Tibial nerve (tissue), 4 donors: Measurements from ENCODE around the gene MRO. TPM values are rescaled to one million over a fixed set of nuclear protein-coding genes. Genes with fewer than 3 reads are reported as not detected.
A peak's percentile ranks its signal among the peaks of the same experiment; 100 is the strongest.

Experiments
- DNase-seq, 2 donors: peaks; one replicate each; pipeline ENCODE4 v3.0.0-alpha.2; 2019; ENCODE audit warnings: low spot score in 2 of 2
- H3K27ac ChIP-seq, 4 donors: fragments of 200-600 bp; sonication (generic) in 3 of 4; one replicate each; pipeline ENCODE4 v1.5.1; 2017 to 2019; ENCODE audit warnings: mild to moderate bottlenecking in 1 of 4
- H3K27me3 ChIP-seq, 2 donors: fragments of 200-600 bp; sonication (generic) in 1 of 2; one replicate each; pipeline versions ENCODE4 v1.5.1 to v1.6.0; 2017 to 2019
- H3K36me3 ChIP-seq, 3 donors: fragments of 200-600 bp; sonication (generic); one replicate each; pipeline ENCODE4 v1.5.1; 2018 to 2019
- H3K4me1 ChIP-seq, 4 donors: fragments of 200-600 bp; sonication (generic) in 3 of 4; one replicate each; pipeline ENCODE4 v1.5.1; 2017 to 2019
- H3K4me3 ChIP-seq, 4 donors: fragments of 200-600 bp; sonication (generic) in 3 of 4; one replicate each; pipeline ENCODE4 v1.5.1; 2017 to 2019; ENCODE audit warnings: mild to moderate bottlenecking in 1 of 4, moderate library complexity in 1 of 4
- H3K9me3 ChIP-seq, 4 donors: fragments of 200-600 bp; sonication (generic) in 3 of 4; one replicate each; pipeline ENCODE4 v1.5.1; 2017 to 2019
- CTCF ChIP-seq, 5 experiments: fragments of 200-600 bp in 3 of 5; fragments of 450-650 bp in 2 of 5; sonication (generic) in 3 of 5; IDR thresholded peaks; one replicate each; pipeline ENCODE4 v1.5.1; 2016 to 2019; ENCODE audit warnings: antibody characterized with exemption in 5 of 5, mild to moderate bottlenecking in 3 of 5, moderate library complexity in 2 of 5
- EP300 ChIP-seq, 2 donors: sonication (generic); formaldehyde crosslinking; IDR thresholded peaks; one replicate each; pipeline ENCODE4 v1.6.1; 2017; ENCODE audit warnings: antibody characterized with exemption in 2 of 2, mild to moderate bottlenecking in 1 of 2
- POLR2A ChIP-seq, 2 donors: fragments of 450-650 bp; IDR thresholded peaks; one replicate each; pipeline ENCODE4 v1.6.1; 2017; ENCODE audit warnings: antibody characterized with exemption in 2 of 2, mild to moderate bottlenecking in 2 of 2, moderate library complexity in 2 of 2
- WGBS, 2 donors: methylation state at CpG; one replicate each; pipeline ENCODE4 v1.1.5; 2018; 5-methylcytosine and 5-hydroxymethylcytosine counted together
- total RNA-seq, 4 donors: library from RNA; depleted of rRNA; stranded (reverse); fragments of >200 nt; gene quantifications; one replicate each; pipeline ENCODE4 v1.1.0, GENCODE V29; 2016

Gene MRO
- 1 to 10 TPM in 3 of 4 donors, under 1 TPM in 1; 0.63 to 2.0 (median 1.4) TPM for total RNA-seq

DNA sequence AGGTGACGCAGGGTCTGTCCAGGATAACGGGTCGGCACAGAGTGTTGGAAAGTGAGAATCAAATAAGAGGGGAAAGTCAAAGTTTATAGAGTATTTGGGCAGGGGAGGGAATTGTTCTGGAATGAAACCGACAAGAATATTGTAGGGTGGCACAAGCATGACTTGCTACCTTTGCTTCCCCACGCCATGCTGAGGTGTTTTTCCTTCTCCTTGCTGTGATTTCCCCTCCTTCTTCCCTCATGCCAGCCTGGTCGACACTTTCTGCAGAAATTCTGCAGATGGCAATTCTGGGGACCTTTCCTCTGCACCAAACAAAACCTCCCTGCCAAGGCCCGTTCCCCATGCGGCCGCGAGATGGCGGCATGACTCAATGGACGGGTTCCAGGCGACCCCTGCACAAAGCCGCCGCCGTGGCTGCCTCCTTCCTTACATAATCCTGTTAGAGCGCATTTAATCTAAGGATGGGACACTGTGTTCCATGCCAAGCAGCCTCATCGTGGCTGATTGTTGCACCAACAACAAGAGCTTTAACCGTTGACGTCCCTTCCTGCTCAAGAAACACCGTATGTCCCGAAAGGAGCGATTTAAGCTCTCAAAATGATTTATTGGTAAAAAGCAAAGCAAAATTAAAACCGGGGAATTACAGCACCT is at the start of gene MRO:
Gene MRO, minus strand, starts transcription at position 289 of the 651 bp plus-strand sequence. CDS start 10,616 bp downstream, outside the sequence.
- Histone ChIP-seq H3K4me3 (peak within 1 kb of the TSS; percentile 15 to 44 (median 36)), H3K27me3 (no peaks in the 10 kb centered on the region), H3K9me3 (no peaks in the 10 kb centered on the region), H3K27ac (peak within 1 kb of the TSS; percentile 1 to 76 (median 70)), H3K4me1 (peaks cover 0 to 61% (median 33%) of the 10 kb centered on the region in 4 donors), H3K36me3 (no peaks in the 10 kb centered on the region)
- 2 to 3% methylated on average over 24 of the region's 24 CpGs for WGBS, 2 donors
- TF ChIP-seq EP300 (IDR thresholded peaks at IDR 0.05) (peak; percentile 43 to 85), CTCF (IDR thresholded peaks at IDR 0.05) (peak; percentile 88 to 95 (median 92)), POLR2A (IDR thresholded peaks at IDR 0.05) (no peak)
- peak; percentile 75 to 84 for DNase-seq

DNA sequence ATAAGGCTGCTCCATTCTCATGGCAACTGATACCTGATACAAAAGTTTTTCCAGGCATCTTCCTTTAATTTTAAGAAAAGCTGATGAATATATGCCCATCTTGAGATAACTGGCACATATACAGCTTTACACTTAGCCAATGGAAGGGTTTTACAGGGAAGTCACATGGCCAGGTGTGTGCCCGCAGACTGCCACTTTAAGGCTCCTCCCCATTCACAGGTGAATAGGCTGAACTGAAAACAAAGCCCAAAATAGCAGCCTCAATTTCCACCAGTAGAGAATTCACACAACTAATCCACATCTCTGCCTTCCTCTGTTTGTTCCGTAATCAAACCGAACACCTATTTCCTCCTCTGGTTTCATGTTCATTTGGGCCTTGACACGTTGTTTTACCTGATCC is 49.3 kb upstream of the MRO start:
- Histone ChIP-seq H3K9me3 (no peaks in the 10 kb centered on the region), H3K36me3 (no peaks in the 10 kb centered on the region), H3K27me3 (no peaks in the 10 kb centered on the region), H3K27ac (no peak overlapping the region), H3K4me1 (peaks cover 0 to 5% (median 0%) of the 10 kb centered on the region in 4 donors), H3K4me3 (no peak overlapping the region)
- 90 to 93% methylated on average over 4 of the region's 4 CpGs for WGBS, 2 donors
- TF ChIP-seq EP300 (IDR thresholded peaks at IDR 0.05) (no peak), POLR2A (IDR thresholded peaks at IDR 0.05) (no peak), CTCF (IDR thresholded peaks at IDR 0.05) (no peak)
- no peak for DNase-seq

GRCh38 chr18:50866765-50867164 is 46.9 kb upstream of the MRO start:
- H3K27me3 ChIP-seq = no peaks in the 10 kb centered on the region
- no peak for TF ChIP-seq EP300 (IDR thresholded peaks at IDR 0.05)
- peak in 4 of 5 experiments; percentile 9 to 34 (median 23) for TF ChIP-seq CTCF (IDR thresholded peaks at IDR 0.05)
- no peak for TF ChIP-seq POLR2A (IDR thresholded peaks at IDR 0.05)
- H3K36me3 ChIP-seq = no peaks in the 10 kb centered on the region
- H3K4me1 ChIP-seq = peaks cover 0 to 7% (median 0%) of the 10 kb centered on the region in 4 donors
- no peak overlapping the region for H3K4me3 ChIP-seq
- H3K9me3 ChIP-seq = no peaks in the 10 kb centered on the region
- no peak for DNase-seq
- H3K27ac ChIP-seq = no peak overlapping the region

DNA sequence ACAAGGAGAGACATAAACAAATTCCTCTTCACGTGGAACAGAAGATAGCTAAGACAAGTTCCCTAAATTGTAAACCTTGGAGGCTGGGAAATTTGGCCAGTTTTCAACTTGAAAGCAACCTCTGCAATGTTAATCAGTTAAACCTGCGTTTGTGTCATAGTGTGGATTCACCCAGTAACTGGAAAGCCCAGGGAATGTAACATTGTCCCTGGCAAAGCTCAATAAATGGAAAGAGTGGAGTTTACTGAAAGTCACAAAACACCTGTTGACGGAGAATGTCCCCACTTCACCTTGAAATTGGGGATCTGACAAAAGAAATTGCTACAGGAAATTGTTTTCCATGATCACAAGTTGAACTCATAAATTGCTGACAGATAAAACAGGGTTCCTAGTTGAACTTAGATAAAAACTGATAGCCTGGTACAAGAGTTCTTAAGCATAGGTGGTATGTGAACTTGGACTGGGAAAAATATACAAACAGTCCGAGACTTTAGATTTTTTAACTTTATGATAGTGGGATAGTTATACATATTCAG is 44.1 kb upstream of the MRO start:
- 64 to 65% methylated on average over 4 of the region's 4 CpGs for WGBS, 2 donors
- DNase-seq = no peak
- Histone ChIP-seq H3K4me1 (peaks cover 0 to 7% (median 0%) of the 10 kb centered on the region in 4 donors), H3K27me3 (no peaks in the 10 kb centered on the region), H3K4me3 (no peak overlapping the region), H3K9me3 (no peaks in the 10 kb centered on the region), H3K27ac (no peak overlapping the region), H3K36me3 (no peaks in the 10 kb centered on the region)
- TF ChIP-seq CTCF (IDR thresholded peaks at IDR 0.05) (no peak), EP300 (IDR thresholded peaks at IDR 0.05) (no peak), POLR2A (IDR thresholded peaks at IDR 0.05) (no peak)

DNA sequence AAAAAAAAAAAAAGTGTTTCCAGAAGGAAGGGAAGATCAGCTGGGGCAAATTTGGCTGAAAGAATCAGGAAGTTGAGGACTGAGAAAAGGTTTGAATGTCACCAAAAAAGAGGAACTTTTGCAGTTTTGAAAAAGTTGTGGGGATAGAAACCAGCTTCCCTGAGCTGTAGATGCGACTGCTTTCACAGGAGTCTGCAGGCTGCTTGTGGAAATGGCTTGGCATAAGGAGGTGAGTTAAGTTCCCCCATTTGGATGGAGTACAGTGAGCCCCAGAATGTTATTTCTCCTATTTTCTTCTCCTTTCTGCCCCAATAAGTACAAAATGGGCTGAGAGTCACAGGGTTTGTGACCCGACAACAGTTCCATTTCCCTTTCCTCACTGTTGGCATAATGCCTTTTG is 42.6 kb upstream of the MRO start:
- Histone ChIP-seq H3K9me3 (no peaks in the 10 kb centered on the region), H3K4me1 (peaks cover 0 to 7% (median 0%) of the 10 kb centered on the region in 4 donors), H3K4me3 (no peak overlapping the region), H3K36me3 (no peaks in the 10 kb centered on the region), H3K27ac (peak overlapping the region in 2 of 4 donors; percentile 11 to 62), H3K27me3 (no peaks in the 10 kb centered on the region)
- DNase-seq = peak in 1 of 2 donors; percentile 18
- WGBS, 2 donors = 74 to 78% methylated on average over 2 of the region's 2 CpGs
- TF ChIP-seq EP300 (IDR thresholded peaks at IDR 0.05) = peak in 1 of 2 donors; percentile 46
- TF ChIP-seq CTCF (IDR thresholded peaks at IDR 0.05) = no peak
